Stomach (tissue), 9 donors: Measurements from ENCODE around the gene ULK4. TPM values are rescaled to one million over a fixed set of nuclear protein-coding genes. Genes with fewer than 3 reads are reported as not detected.
"Not testable (repeated sequence)": the region's sequence is repeated elsewhere in the genome, so short reads cannot be mapped to it uniquely, and the experiment has no call there.

Experiments
- DNase-seq, 2 donors: peaks; one replicate each; pipeline versions ENCODE4 v3.0.0 to v3.0.0-alpha.2; 2013 to 2019
- H3K27ac ChIP-seq, 5 donors: fragments of 200-600 bp in 4 of 5; sonication (generic) in 4 of 5; one replicate each; pipeline ENCODE4 v1.5.1; 2013 to 2019; ENCODE audit warnings: mild to moderate bottlenecking in 1 of 5, moderate library complexity in 1 of 5
- H3K27me3 ChIP-seq, 3 donors: fragments of 200-600 bp; sonication (generic); one replicate each; pipeline ENCODE4 v1.5.1; 2017 to 2019; ENCODE audit warnings: mixed run types in 1 of 3
- H3K36me3 ChIP-seq, 4 donors: fragments of 200-600 bp; sonication (generic); 1 replicate in 3 of 4; 2 replicates in 1 of 4; pipeline ENCODE4 v1.5.1; 2016 to 2019
- H3K4me1 ChIP-seq, 4 donors: fragments of 200-600 bp; sonication (generic); one replicate each; pipeline ENCODE4 v1.5.1; 2016 to 2019
- H3K4me3 ChIP-seq, 4 donors: fragments of 200-600 bp; sonication (generic) in 3 of 4; one replicate each; pipeline ENCODE4 v1.5.1; 2016 to 2019; ENCODE audit warnings: mild to moderate bottlenecking in 1 of 4
- H3K9me3 ChIP-seq, 4 donors: fragments of 200-600 bp; sonication (generic); one replicate each; pipeline ENCODE4 v1.5.1; 2016 to 2019
- EP300 ChIP-seq: sonication (generic); formaldehyde crosslinking; IDR thresholded peaks from one replicate; pipeline ENCODE4 v1.6.1; 2017; ENCODE audit warnings: antibody characterized with exemption
- POLR2A ChIP-seq, 4 donors: fragments of 450-650 bp; IDR thresholded peaks; one replicate each; pipeline ENCODE4 v1.6.1; 2016; ENCODE audit warnings: antibody characterized with exemption in 4 of 4, control low read depth in 2 of 4, mild to moderate bottlenecking in 1 of 4, moderate library complexity in 1 of 4
- POLR2AphosphoS5 ChIP-seq, 3 donors: sonication (generic); formaldehyde crosslinking; IDR thresholded peaks; one replicate each; pipeline ENCODE4 v1.6.1; 2016; ENCODE audit warnings: antibody characterized with exemption in 3 of 3
- WGBS, 5 donors: extraction: QIAGEN DNeasy Blood & Tissue Kit in 3 of 5; methylation state at CpG; one replicate each; pipeline versions ENCODE4 v1.1.5 to v1.1.7; 2013 to 2018; 5-methylcytosine and 5-hydroxymethylcytosine counted together
- intact Hi-C: fragments of 100-400 bp; cut with DNase I; formaldehyde crosslinking; loops from one replicate; pipeline ENCODE4 v1.15.1; 2023; ENCODE audit warnings: low total_unique reads
- polyA plus RNA-seq, 3 donors: library from polyadenylated mRNA; stranded (reverse); fragments of 200-250 nt; gene quantifications; one replicate each; pipeline ENCODE4 v1.2.3, GENCODE V29; 2013
- total RNA-seq, 5 donors: library from RNA; depleted of rRNA; stranded (reverse); fragments of >200 nt; gene quantifications; one replicate each; pipeline versions ENCODE4 v1.1.0 to v1.2.3, GENCODE V29; 2014 to 2016
- TF ChIP-seq, protein P1 (sequence below), 7 experiments: fragments of 450-650 bp in 4 of 7; fragments of 200-600 bp in 3 of 7; sonication (generic) in 3 of 7; IDR thresholded peaks; one replicate each; pipeline ENCODE4 v1.5.1; 2016 to 2019; ENCODE audit warnings: antibody characterized with exemption in 7 of 7, control low read depth in 2 of 7, mild to moderate bottlenecking in 1 of 7
- donor health status: healthy with polysubstance abuse.
- donor health status: Bipolar disorder and iron deficiency.
- donor health status: healthy.

ULK4 gene
- total and polyA plus RNA-seq, 8 donors, result 1.6 to 150 (median 7.4) TPM

DNA sequence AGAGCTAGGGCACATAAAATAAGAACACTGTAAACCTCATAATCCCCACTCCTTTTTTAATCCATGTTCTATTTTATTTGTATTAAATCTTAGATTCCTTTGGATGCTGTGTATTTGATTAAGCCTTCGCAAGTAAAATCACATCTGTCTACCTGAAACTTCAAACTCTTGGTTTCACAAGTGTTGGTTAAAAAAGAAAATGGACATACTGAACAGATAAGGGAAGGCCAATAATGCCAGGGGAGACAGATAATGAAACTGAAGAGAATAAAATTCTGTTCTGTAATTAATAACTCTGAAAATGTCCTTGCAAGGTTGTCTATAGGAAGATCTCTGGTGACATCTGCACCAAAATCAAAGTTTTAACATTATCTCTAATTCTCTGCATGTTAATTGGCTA is 114.2 kb downstream of the ULK4 start:
- 84 to 98% (median 92%) methylated on average over 1 of the region's 1 CpG for WGBS, 5 donors
- TF ChIP-seq POLR2AphosphoS5 (IDR thresholded peaks at IDR 0.05) (no peak), POLR2A (IDR thresholded peaks at IDR 0.05) (no peak), EP300 (no peak)
- TF ChIP-seq, protein P1, sequence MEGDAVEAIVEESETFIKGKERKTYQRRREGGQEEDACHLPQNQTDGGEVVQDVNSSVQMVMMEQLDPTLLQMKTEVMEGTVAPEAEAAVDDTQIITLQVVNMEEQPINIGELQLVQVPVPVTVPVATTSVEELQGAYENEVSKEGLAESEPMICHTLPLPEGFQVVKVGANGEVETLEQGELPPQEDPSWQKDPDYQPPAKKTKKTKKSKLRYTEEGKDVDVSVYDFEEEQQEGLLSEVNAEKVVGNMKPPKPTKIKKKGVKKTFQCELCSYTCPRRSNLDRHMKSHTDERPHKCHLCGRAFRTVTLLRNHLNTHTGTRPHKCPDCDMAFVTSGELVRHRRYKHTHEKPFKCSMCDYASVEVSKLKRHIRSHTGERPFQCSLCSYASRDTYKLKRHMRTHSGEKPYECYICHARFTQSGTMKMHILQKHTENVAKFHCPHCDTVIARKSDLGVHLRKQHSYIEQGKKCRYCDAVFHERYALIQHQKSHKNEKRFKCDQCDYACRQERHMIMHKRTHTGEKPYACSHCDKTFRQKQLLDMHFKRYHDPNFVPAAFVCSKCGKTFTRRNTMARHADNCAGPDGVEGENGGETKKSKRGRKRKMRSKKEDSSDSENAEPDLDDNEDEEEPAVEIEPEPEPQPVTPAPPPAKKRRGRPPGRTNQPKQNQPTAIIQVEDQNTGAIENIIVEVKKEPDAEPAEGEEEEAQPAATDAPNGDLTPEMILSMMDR (IDR thresholded peaks at IDR 0.05), result no peak
- Histone ChIP-seq H3K9me3 (peaks cover 0 to under 1% (median 0%) of the 10 kb centered on the region in 4 donors), H3K27ac (no peak overlapping the region), H3K4me1 (peaks cover 0 to 5% (median 0%) of the 10 kb centered on the region in 4 donors), H3K36me3 (no peaks in the 10 kb centered on the region), H3K27me3 (no peaks in the 10 kb centered on the region), H3K4me3 (no peak overlapping the region)
- intact Hi-C loops, result no loop called here
- no peak for DNase-seq

DNA sequence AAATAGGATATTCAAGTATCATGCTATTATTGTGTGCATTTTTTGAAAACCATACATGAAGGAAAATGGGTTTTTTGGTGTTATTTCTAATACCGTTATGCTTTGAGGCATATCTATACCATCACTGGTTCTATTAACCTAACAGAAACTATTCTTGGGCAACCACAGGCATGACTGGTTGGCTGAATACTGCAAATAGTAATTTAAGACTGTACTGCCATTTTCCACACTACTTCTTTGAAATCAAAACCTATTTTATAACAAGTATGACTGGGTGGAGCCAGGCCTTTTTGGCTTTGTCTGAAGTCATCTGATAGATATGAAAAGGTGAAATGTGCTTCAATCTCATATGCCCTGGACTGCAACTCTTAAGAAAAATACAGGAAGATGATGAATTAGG is 115.1 kb downstream of the ULK4 start:
- Histone ChIP-seq H3K27ac (no peak overlapping the region), H3K9me3 (peaks cover 0 to 3% (median 0%) of the 10 kb centered on the region in 4 donors), H3K36me3 (no peaks in the 10 kb centered on the region), H3K4me3 (no peak overlapping the region), H3K4me1 (peaks cover 0 to 5% (median 0%) of the 10 kb centered on the region in 4 donors), H3K27me3 (no peaks in the 10 kb centered on the region)
- DNase-seq, result no peak
- WGBS, 5 donors, result 84 to 94% (median 89%) methylated on average over 1 of the region's 1 CpG
- TF ChIP-seq POLR2AphosphoS5 (IDR thresholded peaks at IDR 0.05), result no peak
- TF ChIP-seq EP300, result no peak
- TF ChIP-seq, protein P1 (IDR thresholded peaks at IDR 0.05), result no peak
- TF ChIP-seq POLR2A (IDR thresholded peaks at IDR 0.05), result no peak
- intact Hi-C loops, result no loop called here

DNA sequence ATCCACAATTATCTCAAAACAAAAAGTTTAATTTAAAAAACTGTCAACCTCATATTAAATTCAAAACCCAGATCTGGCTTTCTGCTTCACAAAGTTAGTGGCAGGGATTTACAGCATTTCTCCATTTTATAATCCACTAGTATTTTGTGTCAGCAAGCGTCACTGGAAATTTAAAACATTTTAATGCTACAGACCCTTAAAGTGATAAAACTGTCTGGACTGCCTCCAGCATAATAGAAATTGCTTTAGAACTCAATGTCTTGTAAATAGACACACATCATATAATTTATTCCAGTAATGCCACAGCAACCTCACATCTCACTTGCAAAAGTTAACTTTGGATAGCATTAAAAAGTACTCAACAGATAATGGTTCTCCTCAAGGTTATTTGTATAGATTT is 116.1 kb downstream of the ULK4 start:
- H3K27me3 ChIP-seq, result no peaks in the 10 kb centered on the region
- TF ChIP-seq EP300 (no peak), POLR2AphosphoS5 (IDR thresholded peaks at IDR 0.05) (no peak), POLR2A (IDR thresholded peaks at IDR 0.05) (no peak)
- TF ChIP-seq, protein P1 (IDR thresholded peaks at IDR 0.05), result no peak
- no peak for DNase-seq
- intact Hi-C loops, result no loop called here
- H3K4me3 ChIP-seq, result no peak overlapping the region
- H3K36me3 ChIP-seq, result no peaks in the 10 kb centered on the region
- H3K4me1 ChIP-seq, result peaks cover 0 to 5% (median 0%) of the 10 kb centered on the region in 4 donors
- H3K27ac ChIP-seq, result no peak overlapping the region
- peaks cover 0 to 10% (median 3%) of the 10 kb centered on the region in 4 donors for H3K9me3 ChIP-seq
- 71 to 98% (median 90%) methylated on average over 1 of the region's 1 CpG for WGBS, 5 donors

DNA sequence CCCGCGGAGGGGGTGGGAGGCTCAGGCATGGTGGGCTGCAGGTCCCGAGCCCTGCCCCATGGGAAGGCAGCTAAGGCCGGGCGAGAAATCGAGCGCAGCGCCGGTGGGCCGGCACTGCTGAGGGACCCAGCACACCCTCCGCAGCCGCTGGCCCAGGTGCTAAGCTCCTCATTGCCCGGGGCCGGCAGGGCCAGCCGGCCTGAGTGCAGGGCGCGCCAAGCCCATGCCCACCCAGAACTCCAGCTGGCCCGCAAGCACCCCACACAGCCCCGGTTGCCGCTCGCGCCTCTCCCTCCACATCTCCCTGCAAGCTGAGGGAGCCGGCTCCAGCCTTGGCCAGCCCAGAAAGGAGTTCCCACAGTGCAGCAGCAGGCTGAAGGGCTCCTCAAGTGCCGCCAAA is 117.6 kb downstream of the ULK4 start:
- intact Hi-C loops, H3K36me3 ChIP-seq, H3K27me3 ChIP-seq, H3K4me1 ChIP-seq, DNase-seq, H3K4me3 ChIP-seq, H3K27ac ChIP-seq: not testable (repeated sequence)
- H3K9me3 ChIP-seq, result peaks cover 0 to 18% (median 5%) of the 10 kb centered on the region in 4 donors
- 97 to 100% (median 99%) methylated on average over 1 to 24 of the region's 24 CpGs for WGBS, 5 donors

DNA sequence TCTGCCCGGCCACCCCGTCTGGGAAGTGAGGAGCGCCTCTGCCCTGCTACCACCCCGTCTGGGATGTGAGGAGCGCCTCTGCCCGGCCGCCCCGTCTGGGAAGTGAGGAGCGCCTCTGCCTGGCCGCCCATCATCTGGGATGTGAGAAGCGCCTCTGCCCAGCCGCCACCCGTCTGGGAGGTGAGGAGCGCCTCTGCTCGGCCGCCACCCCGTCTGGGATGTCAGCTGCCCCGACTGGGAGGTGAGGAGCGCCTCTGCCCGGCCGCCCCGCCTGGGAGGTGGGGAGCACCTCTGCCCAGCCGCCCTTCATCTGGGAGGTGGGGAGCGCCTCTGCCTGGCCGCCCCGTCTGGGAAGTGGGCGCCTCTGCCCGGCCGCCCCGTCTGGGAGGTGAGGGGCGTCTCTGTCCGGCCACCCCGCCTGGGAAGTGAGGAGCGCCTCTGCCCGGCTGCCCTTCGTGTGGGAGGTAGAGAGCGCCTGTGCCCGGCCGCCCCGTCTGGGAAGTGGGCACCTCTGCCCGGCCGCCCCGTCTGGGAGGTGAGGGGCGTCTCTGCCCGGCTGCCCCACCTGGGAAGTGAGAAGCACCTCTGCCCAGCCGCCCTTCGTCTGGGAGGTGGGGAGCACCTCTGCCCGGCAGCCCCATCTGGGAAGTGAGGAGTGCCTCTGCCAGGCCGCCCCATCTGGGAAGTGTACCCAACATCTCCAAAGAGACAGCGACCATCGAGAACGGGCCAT is 120.8 kb downstream of the ULK4 start:
- peaks cover 0 to 10% (median 3%) of the 10 kb centered on the region in 4 donors for H3K4me1 ChIP-seq
- WGBS, 5 donors, result 90 to 98% (median 96%) methylated on average over 38 to 52 of the region's 52 CpGs
- H3K36me3 ChIP-seq, DNase-seq, intact Hi-C loops, H3K27me3 ChIP-seq, H3K27ac ChIP-seq, H3K4me3 ChIP-seq: not testable (repeated sequence)
- peaks cover 0 to 18% (median 5%) of the 10 kb centered on the region in 4 donors for H3K9me3 ChIP-seq
